Measurements from ENCODE around the gene STRADA. TPM values are rescaled to one million over a fixed set of nuclear protein-coding genes. Genes with fewer than 3 reads are reported as not detected.

STRADA gene
- total and polyA plus RNA-seq, 9 of the 15 experiments (the other 6 are each of a cell fraction or from before 2014, with no cell fraction given): 6.6 to 33.0 (median 20.5) TPM

DNA sequence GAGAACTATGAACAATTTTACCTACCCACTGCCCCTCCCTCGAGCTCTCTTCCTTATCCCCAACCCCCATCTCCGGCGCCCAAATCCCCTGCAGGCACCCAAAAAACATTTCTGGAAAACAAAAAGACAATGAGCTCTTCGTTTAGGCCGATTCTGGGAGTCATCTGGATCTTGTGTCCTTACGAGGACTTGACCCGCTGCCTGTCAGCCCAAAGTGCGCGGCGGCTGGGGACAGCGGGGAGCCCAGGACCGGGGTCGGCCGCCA, 524 bp downstream of the STRADA start (continued):
- TF ChIP-seq, protein P1, sequence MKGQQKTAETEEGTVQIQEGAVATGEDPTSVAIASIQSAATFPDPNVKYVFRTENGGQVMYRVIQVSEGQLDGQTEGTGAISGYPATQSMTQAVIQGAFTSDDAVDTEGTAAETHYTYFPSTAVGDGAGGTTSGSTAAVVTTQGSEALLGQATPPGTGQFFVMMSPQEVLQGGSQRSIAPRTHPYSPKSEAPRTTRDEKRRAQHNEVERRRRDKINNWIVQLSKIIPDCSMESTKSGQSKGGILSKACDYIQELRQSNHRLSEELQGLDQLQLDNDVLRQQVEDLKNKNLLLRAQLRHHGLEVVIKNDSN (CRISPR knock-in tag; IDR thresholded peaks at IDR 0.05): 0 out of 2 replicates have a peak, but pooled peaks have one; percentile 2
- TF ChIP-seq CCNT2 (IDR thresholded peaks at IDR 0.05; ENCODE audit: borderline replicate concordance, extremely low read depth, insufficient read length, low read depth, low read length): no peak
- TF ChIP-seq, protein P2, sequence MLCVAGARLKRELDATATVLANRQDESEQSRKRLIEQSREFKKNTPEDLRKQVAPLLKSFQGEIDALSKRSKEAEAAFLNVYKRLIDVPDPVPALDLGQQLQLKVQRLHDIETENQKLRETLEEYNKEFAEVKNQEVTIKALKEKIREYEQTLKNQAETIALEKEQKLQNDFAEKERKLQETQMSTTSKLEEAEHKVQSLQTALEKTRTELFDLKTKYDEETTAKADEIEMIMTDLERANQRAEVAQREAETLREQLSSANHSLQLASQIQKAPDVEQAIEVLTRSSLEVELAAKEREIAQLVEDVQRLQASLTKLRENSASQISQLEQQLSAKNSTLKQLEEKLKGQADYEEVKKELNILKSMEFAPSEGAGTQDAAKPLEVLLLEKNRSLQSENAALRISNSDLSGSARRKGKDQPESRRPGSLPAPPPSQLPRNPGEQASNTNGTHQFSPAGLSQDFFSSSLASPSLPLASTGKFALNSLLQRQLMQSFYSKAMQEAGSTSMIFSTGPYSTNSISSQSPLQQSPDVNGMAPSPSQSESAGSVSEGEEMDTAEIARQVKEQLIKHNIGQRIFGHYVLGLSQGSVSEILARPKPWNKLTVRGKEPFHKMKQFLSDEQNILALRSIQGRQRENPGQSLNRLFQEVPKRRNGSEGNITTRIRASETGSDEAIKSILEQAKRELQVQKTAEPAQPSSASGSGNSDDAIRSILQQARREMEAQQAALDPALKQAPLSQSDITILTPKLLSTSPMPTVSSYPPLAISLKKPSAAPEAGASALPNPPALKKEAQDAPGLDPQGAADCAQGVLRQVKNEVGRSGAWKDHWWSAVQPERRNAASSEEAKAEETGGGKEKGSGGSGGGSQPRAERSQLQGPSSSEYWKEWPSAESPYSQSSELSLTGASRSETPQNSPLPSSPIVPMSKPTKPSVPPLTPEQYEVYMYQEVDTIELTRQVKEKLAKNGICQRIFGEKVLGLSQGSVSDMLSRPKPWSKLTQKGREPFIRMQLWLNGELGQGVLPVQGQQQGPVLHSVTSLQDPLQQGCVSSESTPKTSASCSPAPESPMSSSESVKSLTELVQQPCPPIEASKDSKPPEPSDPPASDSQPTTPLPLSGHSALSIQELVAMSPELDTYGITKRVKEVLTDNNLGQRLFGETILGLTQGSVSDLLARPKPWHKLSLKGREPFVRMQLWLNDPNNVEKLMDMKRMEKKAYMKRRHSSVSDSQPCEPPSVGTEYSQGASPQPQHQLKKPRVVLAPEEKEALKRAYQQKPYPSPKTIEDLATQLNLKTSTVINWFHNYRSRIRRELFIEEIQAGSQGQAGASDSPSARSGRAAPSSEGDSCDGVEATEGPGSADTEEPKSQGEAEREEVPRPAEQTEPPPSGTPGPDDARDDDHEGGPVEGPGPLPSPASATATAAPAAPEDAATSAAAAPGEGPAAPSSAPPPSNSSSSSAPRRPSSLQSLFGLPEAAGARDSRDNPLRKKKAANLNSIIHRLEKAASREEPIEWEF (CRISPR knock-in tag; IDR thresholded peaks at IDR 0.05): no peak
- TF ChIP-seq TAF9B (IDR thresholded peaks at IDR 0.05; ENCODE audit: partially characterized antibody): peak; percentile 18
- peak; percentile 34; the same call in 1 of the 2 replicates for TF ChIP-seq ZNF197 (CRISPR knock-in tag; IDR thresholded peaks at IDR 0.05; ENCODE audit: low read depth)
- TF ChIP-seq NFRKB (IDR thresholded peaks at IDR 0.05; ENCODE audit: low read depth): no peak
- no peak for TF ChIP-seq FUS (optimal IDR thresholded peaks at IDR 0.05; ENCODE audit: low read depth, low read length)
- no peak for TF ChIP-seq IRF2 (CRISPR knock-in tag; IDR thresholded peaks at IDR 0.05)
- 0 out of 4 replicates have a peak, but pooled peaks of 1 of the 2 experiments have one; percentile 5 for TF ChIP-seq SIN3A (IDR thresholded peaks at IDR 0.05; ENCODE audit: borderline replicate concordance in 2 of 2, control insufficient read depth in 1 of 2, low read depth in 2 of 2, low read length in 2 of 2)
- TF ChIP-seq HNRNPUL1 (IDR thresholded peaks at IDR 0.05; ENCODE audit: low read length): no peak
- TF ChIP-seq RBM17 (IDR thresholded peaks at IDR 0.05; ENCODE audit: borderline replicate concordance, low read depth, low read length): no peak
- TF ChIP-seq HES1 (IDR thresholded peaks at IDR 0.05; ENCODE audit: low read depth): no peak
- no peak for TF ChIP-seq U2AF1 (optimal IDR thresholded peaks at IDR 0.05; ENCODE audit: low read depth, low read length)

Data from K562 (cell line).